ENCODE measurements around the gene SUGCT. TPM values are rescaled to one million over a fixed set of nuclear protein-coding genes. Genes with fewer than 3 reads are reported as not detected.

Gene SUGCT
- total RNA-seq, 1 donor from 2014 or later: 9.8 TPM

- DNase-seq (ENCODE audit: low spot score in 2 of 2): no peak
- TF ChIP-seq CTCF (IDR thresholded peaks at IDR 0.05): no peak
- H3K4me1 ChIP-seq: no peaks in the 10 kb centered on the region
- no peaks in the 10 kb centered on the region for H3K27me3 ChIP-seq
- H3K9me3 ChIP-seq: no peaks in the 10 kb centered on the region
- H3K36me3 ChIP-seq: no peaks in the 10 kb centered on the region
- intact Hi-C loops (cut with DNase I): no loop called here
- no peak overlapping the region for H3K4me3 ChIP-seq
- no peak overlapping the region for H3K27ac ChIP-seq
Observed at GRCh38 chr7:40880581-40880980, 745.8 kb downstream of the SUGCT start.

DNA sequence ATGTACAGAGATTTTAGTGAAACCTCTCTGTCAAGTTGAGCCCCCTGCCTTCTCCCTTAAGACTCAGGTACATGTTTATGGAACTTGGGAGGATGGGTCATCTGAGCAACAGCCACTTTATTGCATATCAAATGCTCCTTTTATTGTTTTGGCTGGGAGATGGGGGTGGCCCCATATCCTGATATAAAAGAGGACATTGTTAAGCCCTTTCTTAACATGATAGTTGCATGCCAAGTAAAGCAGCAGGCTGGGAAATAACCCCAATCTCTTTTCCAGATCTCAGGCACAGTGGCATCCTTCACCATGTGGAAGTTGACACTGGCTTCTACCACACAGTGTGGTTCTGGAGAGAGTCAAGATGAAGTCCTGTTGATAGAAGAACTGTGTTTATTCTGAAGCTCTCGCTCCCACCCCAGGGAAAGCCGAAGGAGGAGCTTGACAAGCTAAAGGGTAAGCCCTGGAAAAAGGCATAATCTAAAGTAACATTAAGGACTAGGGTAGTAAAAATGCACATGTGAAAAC is 746.7 kb downstream of the SUGCT start:
- no peak for DNase-seq (ENCODE audit: low spot score in 2 of 2)
- Histone ChIP-seq H3K36me3 (no peaks in the 10 kb centered on the region), H3K4me3 (no peak overlapping the region), H3K4me1 (no peaks in the 10 kb centered on the region), H3K27ac (no peak overlapping the region), H3K9me3 (no peaks in the 10 kb centered on the region), H3K27me3 (no peaks in the 10 kb centered on the region)
- TF ChIP-seq CTCF (IDR thresholded peaks at IDR 0.05): no peak
- intact Hi-C loops (cut with DNase I): no loop called here

DNA sequence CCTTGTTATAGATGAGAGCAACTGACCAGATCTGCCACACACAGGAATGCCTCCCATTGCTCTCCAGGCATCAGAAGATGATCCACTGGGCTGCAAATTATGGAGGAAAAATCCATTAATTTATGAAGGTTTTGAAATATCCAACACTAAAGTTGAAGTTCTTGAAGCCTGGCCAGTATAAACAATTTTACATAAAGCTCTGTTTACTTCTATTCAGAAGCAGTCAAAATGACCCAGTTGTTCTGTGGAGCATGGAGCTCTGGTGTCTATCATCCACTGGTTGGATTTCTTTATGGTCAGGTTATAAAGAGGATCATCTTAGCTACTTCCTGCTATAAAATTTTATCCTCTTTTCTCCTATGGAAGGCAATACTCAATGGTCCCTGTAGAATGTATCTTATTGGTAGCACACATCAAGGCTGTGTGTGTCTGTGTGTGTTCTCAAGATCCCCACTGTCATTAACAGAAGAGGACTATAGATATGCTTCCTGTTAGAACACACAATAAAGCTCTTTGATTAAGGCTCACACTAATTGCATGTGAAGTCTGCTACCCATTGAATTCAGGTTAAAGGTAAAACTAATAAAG is 747.4 kb downstream of the SUGCT start:
- Histone ChIP-seq H3K9me3 (no peaks in the 10 kb centered on the region), H3K27me3 (no peaks in the 10 kb centered on the region), H3K27ac (no peak overlapping the region), H3K4me1 (no peaks in the 10 kb centered on the region), H3K36me3 (no peaks in the 10 kb centered on the region), H3K4me3 (no peak overlapping the region)
- no peak for TF ChIP-seq CTCF (IDR thresholded peaks at IDR 0.05)
- intact Hi-C loops (cut with DNase I): no loop called here
- no peak for DNase-seq (ENCODE audit: low spot score in 2 of 2)

DNA sequence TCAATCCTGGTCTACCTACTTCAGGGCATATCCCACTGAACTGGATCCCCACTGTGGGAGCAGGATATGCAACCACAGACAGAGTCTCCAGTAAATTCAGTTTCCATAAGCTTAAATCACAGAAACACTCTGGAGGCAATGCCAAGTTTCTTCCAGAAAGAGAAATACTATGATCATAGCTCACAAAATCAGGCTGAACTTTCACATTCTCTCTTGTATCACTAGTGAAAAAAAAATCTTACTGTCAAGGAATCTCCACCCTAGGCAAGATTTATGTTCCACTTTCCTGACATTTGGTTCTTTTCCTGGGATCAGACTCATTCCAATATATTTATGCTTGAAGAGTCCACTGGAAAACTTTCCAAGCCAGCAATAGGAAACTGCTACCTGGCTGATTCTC is 749.0 kb downstream of the SUGCT start:
- Histone ChIP-seq H3K4me3 (no peak overlapping the region), H3K27me3 (no peaks in the 10 kb centered on the region), H3K27ac (no peak overlapping the region), H3K9me3 (no peaks in the 10 kb centered on the region), H3K36me3 (no peaks in the 10 kb centered on the region), H3K4me1 (no peaks in the 10 kb centered on the region)
- TF ChIP-seq CTCF (IDR thresholded peaks at IDR 0.05): no peak
- intact Hi-C loops (cut with DNase I): no loop called here
- no peak for DNase-seq (ENCODE audit: low spot score in 2 of 2)

- DNase-seq (ENCODE audit: low spot score in 2 of 2): no peak
- H3K27ac ChIP-seq: no peak overlapping the region
- no peaks in the 10 kb centered on the region for H3K4me1 ChIP-seq
- H3K4me3 ChIP-seq: no peak overlapping the region
- TF ChIP-seq CTCF (IDR thresholded peaks at IDR 0.05): no peak
- no peaks in the 10 kb centered on the region for H3K9me3 ChIP-seq
- intact Hi-C loops (cut with DNase I): no loop called here
- H3K27me3 ChIP-seq: no peaks in the 10 kb centered on the region
- H3K36me3 ChIP-seq: no peaks in the 10 kb centered on the region
Observed at GRCh38 chr7:40884241-40884640, 749.4 kb downstream of the SUGCT start.

- Histone ChIP-seq H3K4me1 (no peaks in the 10 kb centered on the region), H3K9me3 (no peaks in the 10 kb centered on the region), H3K27me3 (no peaks in the 10 kb centered on the region), H3K36me3 (no peaks in the 10 kb centered on the region), H3K27ac (no peak overlapping the region), H3K4me3 (no peak overlapping the region)
- intact Hi-C loops (cut with DNase I): no loop called here
- TF ChIP-seq CTCF (IDR thresholded peaks at IDR 0.05): no peak
- no peak for DNase-seq (ENCODE audit: low spot score in 2 of 2)
Observed at GRCh38 chr7:40885503-40885902, 750.7 kb downstream of the SUGCT start.
